EH (cell line): ENCODE measurements around the gene EPS8L3.
"Not testable (repeated sequence)": the region's sequence is repeated elsewhere in the genome, so short reads cannot be mapped to it uniquely, and the experiment has no call there.

Experiments
- DNase-seq: peaks from one replicate; pipeline ENCODE4 v3.0.0-alpha.2; 2015; ENCODE audit warnings: low read depth

Gene EPS8L3

GRCh38 chr1:109711593-109712320 lies 52.0 kb downstream of the EPS8L3 start, which contains the start of gene GSTM5:
Gene GSTM5 (plus strand): TSS chr1:109712251. CDS start chr1:109712313, 62 bp downstream.
- not testable (repeated sequence) for DNase-seq

DNA sequence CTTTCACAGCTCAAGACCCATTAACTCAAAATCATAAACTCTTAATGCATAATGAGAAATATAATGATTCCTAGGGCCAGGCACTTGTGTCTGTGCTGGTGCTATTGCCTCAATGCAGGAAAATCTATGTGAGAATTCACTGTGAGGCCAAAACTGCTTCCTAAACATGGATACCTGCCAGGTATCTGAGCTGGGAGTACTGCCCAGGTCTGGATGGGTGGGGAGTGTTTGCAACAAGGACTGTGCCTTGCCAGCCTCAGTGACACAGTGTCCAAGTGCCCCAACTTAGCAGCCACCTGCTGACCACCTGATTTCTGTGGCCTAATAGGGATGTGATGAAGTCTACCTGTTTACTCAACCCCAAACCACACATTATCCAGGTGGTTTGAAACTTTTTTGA lies 53.9 kb downstream of the EPS8L3 start:
- DNase-seq, result not testable (repeated sequence)

GRCh38 chr1:109708949-109709348 lies 54.8 kb downstream of the EPS8L3 start:
- DNase-seq, result not testable (repeated sequence)

GRCh38 chr1:109705411-109705810 lies 58.3 kb downstream of the EPS8L3 start:
- no peak for DNase-seq

DNA sequence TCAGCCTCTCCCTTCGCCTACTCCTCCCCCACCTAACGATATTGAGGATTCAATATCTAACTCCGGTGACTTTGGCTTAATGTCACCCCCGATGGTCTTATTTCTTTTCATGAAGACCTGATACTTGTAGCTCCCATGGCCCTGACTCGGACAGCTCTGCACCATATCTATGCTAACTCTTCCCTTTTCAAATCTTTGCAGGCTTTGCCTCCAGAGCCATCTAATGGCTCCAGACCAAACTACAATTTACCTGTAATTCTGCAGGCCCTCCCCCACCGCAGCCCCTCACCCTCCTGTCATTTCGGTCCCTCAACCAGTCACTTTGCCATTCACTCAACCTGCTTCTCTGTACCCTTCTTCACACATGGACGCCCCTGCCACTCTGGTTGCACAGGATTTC lies 59.5 kb downstream of the EPS8L3 start:
- DNase-seq, result no peak

GRCh38 chr1:109702940-109703339 lies 60.8 kb downstream of the EPS8L3 start:
- not testable (repeated sequence) for DNase-seq
